VCaP (cell line): ENCODE results near the gene DDI2.
"Not testable (repeated sequence)": the region's sequence is repeated elsewhere in the genome, so short reads cannot be mapped to it uniquely, and the experiment has no call there.

ENCODE experiments used
- H3K27ac ChIP-seq: fragments of 450-650 bp; 2 replicates; pipeline ENCODE4 v1.5.1; 2017
- TF ChIP-seq, protein P1 (sequence below): fragments of 450-650 bp; conservative IDR thresholded peaks from 2 replicates; pipeline ENCODE4 v1.5.1; 2017; ENCODE audit warnings: mild to moderate bottlenecking, moderate library complexity

Gene DDI2

DNA sequence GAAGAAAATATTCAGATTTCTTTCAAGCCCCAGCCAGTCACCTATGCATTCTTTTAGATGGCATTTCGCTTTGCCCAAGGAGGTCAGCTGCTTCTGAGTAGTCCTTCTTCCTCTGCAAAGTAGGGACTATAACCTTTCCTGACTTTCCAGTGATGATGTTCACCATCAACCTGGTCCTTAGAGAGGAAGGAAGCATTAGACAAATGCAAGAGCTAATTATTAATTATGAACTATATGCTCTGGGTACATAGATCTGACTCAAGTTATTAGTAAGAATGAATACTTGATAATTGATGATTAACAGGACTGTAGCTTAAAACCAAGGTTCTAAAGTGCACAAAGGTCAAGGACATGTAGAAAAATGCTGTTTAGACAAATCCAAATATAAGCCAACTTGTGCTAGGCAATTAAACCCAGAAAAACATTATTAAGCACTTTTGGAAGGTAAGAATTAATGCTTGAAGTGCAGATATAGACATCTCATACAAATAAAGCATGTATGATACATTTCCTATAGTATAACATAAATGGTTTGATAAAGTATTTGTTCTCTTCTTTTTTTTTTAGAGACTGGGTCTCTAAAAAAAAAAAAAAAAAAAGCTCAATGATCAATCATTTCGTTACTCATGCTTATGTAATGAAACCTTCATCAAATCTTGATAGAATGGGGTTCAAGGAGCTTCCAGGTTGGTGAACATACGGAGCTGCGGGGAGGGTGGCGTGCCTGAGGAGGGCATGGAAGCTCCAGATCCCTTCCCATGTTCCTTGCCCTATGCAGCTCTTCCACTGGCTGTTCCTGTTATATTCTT lies 21.2 kb upstream of the DDI2 start:
- H3K27ac ChIP-seq: no peak overlapping the region
- TF ChIP-seq, protein P1, sequence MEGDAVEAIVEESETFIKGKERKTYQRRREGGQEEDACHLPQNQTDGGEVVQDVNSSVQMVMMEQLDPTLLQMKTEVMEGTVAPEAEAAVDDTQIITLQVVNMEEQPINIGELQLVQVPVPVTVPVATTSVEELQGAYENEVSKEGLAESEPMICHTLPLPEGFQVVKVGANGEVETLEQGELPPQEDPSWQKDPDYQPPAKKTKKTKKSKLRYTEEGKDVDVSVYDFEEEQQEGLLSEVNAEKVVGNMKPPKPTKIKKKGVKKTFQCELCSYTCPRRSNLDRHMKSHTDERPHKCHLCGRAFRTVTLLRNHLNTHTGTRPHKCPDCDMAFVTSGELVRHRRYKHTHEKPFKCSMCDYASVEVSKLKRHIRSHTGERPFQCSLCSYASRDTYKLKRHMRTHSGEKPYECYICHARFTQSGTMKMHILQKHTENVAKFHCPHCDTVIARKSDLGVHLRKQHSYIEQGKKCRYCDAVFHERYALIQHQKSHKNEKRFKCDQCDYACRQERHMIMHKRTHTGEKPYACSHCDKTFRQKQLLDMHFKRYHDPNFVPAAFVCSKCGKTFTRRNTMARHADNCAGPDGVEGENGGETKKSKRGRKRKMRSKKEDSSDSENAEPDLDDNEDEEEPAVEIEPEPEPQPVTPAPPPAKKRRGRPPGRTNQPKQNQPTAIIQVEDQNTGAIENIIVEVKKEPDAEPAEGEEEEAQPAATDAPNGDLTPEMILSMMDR: no peak

DNA sequence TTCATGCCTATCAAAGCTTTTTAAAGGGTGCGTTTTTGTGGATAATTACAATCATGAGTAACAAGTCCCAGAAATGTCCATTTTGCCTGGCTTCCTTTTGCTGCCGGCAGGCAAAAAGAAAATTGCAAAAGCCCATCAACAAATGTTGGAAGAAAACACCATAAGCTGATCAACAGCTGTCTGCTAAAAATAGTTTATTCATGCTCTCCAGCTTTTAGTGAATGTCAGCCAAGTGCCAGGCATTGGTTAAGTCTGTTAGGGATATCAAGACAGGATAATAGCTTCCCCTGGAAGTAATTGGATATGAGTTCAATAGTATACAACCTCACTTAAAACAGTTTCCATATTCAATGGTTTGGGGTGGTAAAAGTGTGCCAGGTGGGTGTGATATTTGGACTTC lies 18.8 kb upstream of the DDI2 start:
- TF ChIP-seq, protein P1: no peak
- H3K27ac ChIP-seq: no peak overlapping the region

DNA sequence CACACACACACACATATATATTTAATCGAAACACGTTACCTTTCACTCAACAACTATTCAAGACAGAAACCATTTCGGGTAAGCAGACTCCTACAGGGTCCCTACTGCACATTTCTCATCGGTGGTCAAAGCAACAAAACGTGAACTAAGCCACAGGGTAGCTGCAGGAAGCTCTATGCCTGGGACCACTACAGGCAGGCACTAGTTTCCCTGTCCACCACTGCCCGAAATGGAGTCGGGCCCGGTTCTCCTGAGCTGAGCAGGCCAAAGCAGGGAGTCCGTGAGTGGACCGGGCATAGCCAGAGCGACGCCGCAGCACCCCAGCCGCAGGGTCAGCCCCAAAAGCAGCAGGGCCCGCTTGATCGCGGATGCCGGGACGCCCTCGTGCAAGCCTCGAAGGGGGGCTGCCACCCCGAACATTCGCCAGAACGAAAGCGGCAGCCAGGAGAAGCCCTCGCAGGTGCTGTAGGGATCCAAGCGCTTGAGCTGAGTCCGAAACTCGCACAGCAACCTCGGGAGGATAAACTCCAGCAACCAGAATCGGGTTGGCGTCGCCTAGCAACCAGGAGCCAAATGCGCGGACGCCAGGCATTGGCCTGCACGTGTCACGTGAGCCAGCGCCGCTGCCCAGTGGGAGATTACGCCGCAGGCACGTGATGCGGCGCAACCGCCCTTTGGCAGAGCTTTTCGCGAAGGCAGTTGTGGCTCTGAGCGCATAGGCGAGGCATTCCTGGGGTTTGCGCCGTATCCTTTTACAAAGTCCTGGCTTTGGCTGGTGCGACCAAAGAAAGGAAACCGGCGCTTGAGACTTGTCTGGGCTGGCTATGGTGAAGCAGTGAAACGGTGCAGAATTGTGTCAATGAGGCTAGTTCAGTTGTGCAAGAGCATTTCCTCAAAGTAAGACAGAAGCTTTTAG lies 13.9 kb upstream of the DDI2 start:
- peak overlapping the region; percentile 84 for H3K27ac ChIP-seq
- TF ChIP-seq, protein P1: no peak

DNA sequence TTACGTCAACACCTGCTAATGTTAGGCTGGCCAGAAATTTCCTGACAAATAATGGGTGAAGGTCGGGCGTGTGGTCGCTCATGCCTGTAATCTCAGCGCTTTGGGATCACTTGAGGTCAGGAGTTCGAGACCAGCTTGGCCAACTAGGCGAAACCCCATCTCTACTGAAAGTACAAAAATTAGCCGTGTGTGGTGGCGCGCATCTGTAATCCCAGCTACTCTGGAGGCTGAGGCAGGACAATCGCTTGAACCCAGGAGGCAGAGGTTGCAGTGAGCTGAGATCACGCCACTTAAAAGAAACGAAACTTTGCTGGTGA lies 13.3 kb upstream of the DDI2 start:
- peak overlapping the region; percentile 84 for H3K27ac ChIP-seq

DNA sequence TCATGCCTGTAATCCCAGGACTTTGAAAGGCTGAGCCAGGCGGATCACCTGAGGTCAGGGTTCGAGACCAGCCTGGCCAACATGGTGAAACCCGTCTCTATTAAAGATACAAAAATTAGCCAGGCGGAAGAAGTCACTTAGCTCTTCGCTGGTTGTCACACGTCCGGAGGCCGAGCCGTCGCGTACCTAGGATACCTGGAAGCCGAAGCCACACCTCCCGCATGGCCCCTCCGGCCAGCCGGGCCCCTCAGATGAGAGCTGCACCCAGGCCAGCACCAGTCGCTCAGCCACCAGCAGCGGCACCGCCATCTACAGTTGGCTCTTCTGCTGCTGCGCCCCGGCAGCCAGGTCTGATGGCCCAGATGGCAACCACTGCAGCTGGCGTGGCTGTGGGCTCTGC lies 12.9 kb upstream of the DDI2 start:
- not testable (repeated sequence) for H3K27ac ChIP-seq

DNA sequence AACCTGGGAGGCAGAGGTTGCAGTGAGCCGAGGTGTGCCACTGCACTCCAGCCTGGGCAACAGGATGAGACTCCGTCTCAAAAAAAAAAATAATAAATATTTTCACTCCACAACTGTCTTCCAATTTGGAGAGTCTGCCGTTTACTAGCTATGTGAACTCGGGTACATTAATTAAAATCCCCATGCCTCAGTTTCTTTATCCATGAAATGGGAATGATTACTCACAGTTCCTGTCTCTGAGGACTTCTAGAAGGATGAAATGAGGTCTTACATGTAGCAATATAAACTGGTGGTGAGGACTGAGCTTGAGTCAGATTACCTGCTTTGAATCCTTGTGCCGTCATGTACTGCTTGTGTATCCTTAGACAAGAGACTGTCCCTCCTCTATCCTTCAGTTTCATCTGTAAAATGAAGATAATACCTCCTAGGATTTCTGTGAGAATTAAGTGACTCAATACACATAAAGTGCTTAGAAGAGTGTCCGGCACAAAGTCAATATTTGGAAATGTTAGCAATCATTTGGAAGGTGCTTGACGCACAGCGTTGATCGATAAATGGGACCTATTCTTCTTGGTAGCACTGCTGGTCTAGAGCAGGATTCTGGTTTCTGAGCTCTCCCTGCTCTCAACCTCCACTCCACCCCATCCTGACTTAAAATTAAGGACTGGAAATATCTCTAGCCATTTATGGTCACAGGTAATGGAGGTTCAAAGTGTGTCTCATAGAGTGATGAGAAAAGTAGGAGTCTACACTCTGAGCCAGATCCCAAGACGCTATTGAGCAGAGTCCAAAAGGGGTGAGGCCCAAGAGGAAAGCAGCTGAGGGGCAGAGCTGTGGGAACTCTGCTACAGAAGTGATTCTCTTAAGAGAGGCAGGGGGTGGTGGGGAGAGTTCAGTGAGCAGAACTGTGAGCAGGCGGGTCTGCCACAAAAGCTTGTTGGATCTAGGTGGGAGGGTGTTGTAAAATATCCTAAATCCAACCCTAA lies 11.6 kb upstream of the DDI2 start:
- TF ChIP-seq, protein P1: no peak

DNA sequence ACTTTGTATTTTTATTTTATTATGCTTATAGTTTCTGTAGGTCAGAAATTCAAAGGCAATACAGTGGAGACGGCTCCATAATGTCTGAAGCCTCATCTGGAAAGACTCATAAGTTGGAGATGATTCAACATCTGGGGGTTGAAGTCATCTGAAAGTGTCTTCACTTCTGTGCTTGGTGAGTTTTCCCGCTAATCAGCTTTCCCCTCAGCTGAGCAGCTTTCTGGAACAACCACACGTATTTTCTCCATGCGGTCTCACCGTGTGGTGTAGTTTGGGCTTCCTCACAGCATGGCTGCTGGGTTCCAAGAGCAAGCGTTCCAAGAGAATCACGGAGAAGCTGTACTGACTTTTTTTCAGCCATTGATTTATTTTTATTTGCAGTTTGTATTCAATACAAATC lies 7.6 kb upstream of the DDI2 start:
- peak overlapping the region; percentile 66 for H3K27ac ChIP-seq

More for the DNA sequence above, 11.6 kb upstream of the DDI2 start:
- no peak overlapping the region for H3K27ac ChIP-seq

More for the DNA sequence above, 7.6 kb upstream of the DDI2 start:
- TF ChIP-seq, protein P1: no peak
